ENCODE measurements around the gene TMEM163.

TMEM163 gene

DNA sequence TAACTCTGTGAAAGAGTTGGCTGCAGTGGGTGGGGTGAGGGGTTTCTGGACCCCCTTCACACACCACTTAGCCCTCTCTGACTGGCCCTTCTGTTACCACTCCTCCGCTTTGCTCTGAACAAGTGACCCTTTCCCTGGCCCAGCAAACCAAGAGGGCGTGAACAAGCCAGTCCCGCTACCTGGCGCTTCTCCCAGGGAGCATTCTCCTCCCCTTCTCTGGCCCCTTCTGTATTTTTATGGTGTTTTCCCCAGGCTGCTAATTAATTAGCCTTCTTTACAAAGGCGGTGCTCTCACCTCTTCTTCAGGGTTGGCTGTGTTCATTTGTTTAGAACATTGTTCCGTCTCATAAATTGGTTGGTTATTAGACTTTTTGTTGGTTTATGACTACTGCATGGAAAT is 284.8 kb downstream of the TMEM163 start:
- FAIRE-seq (no peak), DNase-seq (ENCODE audit: insufficient read length, low spot score) (no peak)
- TF ChIP-seq, protein P1, sequence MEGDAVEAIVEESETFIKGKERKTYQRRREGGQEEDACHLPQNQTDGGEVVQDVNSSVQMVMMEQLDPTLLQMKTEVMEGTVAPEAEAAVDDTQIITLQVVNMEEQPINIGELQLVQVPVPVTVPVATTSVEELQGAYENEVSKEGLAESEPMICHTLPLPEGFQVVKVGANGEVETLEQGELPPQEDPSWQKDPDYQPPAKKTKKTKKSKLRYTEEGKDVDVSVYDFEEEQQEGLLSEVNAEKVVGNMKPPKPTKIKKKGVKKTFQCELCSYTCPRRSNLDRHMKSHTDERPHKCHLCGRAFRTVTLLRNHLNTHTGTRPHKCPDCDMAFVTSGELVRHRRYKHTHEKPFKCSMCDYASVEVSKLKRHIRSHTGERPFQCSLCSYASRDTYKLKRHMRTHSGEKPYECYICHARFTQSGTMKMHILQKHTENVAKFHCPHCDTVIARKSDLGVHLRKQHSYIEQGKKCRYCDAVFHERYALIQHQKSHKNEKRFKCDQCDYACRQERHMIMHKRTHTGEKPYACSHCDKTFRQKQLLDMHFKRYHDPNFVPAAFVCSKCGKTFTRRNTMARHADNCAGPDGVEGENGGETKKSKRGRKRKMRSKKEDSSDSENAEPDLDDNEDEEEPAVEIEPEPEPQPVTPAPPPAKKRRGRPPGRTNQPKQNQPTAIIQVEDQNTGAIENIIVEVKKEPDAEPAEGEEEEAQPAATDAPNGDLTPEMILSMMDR (IDR thresholded peaks at IDR 0.05; ENCODE audit: insufficient read depth, missing control alignments) = no peak

DNA sequence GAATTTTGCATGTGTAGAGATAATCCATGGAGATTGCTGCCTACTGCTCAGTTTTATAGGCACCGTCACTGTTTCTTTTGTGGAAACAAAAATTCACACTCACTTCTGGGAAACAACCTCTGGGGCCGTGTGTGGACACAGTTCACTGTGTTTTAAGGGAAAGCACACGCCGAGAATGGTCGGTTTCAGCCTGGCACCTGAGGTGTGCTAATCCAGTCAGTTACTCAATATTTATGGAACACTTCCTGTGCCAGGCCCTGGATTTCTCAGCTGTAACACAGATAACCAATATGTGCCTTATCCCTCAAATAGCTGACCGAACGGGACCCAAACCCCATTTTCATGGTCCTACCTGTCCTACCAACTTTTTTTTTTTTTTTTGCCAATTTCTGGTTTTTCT is 285.3 kb downstream of the TMEM163 start:
- DNase-seq (ENCODE audit: insufficient read length, low spot score) (no peak), FAIRE-seq (no peak)
- TF ChIP-seq, protein P1 (IDR thresholded peaks at IDR 0.05; ENCODE audit: insufficient read depth, missing control alignments) = no peak

DNA sequence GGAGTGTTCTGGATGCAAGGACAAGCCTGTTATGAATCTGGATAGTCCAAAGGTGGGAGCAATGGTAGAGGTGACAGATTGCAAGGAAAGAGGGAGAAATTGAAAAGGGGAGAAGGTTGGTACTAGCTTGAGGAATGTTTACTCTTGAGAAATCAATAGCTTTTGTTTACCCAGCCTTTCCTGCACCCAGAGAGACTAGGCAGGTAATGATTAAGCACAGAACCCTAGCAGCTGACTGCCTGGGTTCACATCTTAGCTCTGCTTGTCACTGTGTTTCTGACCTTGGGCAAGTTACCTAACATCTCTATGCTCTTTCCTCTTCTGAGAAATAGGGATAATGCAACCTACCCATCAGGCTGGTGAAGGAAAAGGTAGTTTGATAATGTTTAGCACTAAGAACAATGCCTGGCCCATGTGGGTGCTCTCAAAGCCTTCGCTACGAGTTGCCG is 286.3 kb downstream of the TMEM163 start:
- TF ChIP-seq, protein P1 (IDR thresholded peaks at IDR 0.05; ENCODE audit: insufficient read depth, missing control alignments) = no peak
- DNase-seq (ENCODE audit: insufficient read length, low spot score) (no peak), FAIRE-seq (no peak)

DNA sequence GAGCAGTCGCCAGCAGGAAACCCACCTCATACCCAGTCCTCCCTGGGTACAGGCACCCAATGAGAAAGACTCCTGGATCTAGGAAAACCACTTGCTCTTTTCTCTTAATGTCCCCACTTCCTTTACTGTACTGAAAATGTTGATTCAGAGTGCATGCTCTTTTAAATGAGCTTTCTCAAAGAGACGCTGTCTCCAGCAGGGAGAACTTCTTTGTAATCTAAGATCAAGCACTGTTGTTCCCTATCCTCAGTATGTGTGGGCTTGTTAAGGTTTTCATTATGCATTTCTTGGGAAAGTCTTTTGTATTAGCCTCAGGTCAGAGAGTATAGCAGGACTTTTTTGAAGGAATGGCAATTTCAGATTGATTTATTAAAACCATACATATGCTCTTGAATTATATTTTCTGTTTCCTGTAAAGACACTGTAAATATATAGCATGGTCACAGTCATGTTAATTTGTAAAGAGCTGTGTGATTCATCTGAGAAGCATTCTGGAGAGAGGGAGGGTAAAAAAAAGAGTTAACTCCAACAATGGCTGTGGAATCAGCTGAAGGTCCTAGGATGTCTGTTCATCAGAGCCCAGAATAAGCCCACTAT is 286.9 kb downstream of the TMEM163 start:
- DNase-seq (ENCODE audit: insufficient read length, low spot score) = no peak
- FAIRE-seq = no peak
- TF ChIP-seq, protein P1 (IDR thresholded peaks at IDR 0.05; ENCODE audit: insufficient read depth, missing control alignments) = no peak

DNA sequence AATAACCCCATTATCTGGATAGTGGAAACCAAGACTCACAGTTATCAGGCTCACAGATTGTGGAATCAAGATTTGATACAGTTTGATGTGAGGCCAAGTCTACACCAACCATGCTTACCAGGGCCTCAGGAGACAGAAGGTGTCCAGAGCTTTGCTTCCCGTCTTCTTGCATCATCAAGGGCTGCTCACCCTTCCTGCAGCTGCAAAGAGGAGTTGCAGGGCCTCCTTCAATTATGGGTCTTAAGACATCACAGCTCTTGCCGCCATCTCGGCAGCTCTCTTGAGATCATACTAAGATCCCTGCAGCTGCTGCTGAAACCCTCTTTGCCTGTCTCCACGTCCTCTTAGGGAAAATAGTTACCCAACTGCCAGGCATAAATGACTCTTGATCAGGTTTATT is 288.9 kb downstream of the TMEM163 start:
- DNase-seq (ENCODE audit: insufficient read length, low spot score) (no peak), FAIRE-seq (no peak)
- TF ChIP-seq, protein P1 (IDR thresholded peaks at IDR 0.05; ENCODE audit: insufficient read depth, missing control alignments) = no peak

DNA sequence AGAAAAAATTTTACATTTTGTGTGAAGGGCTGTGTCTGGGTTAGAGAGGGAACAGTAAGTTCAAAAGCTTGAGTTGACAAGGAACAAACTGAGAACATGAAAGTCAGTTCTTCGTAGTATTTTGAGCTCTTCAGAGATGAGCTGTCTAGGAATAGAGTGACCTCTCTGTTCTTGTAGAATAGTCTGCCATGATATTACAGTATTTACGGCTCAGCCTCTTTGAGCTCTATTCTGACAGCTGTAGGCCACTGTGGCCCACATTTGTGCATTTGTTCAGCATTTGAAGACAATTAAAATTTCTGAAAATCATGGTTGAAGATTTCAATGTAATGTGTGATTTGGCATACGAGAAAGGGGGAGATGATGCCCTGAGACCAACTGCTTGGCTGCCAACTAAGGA is 292.1 kb downstream of the TMEM163 start:
- TF ChIP-seq, protein P1 (IDR thresholded peaks at IDR 0.05; ENCODE audit: insufficient read depth, missing control alignments) = no peak
- DNase-seq (ENCODE audit: insufficient read length, low spot score) (no peak), FAIRE-seq (no peak)

DNA sequence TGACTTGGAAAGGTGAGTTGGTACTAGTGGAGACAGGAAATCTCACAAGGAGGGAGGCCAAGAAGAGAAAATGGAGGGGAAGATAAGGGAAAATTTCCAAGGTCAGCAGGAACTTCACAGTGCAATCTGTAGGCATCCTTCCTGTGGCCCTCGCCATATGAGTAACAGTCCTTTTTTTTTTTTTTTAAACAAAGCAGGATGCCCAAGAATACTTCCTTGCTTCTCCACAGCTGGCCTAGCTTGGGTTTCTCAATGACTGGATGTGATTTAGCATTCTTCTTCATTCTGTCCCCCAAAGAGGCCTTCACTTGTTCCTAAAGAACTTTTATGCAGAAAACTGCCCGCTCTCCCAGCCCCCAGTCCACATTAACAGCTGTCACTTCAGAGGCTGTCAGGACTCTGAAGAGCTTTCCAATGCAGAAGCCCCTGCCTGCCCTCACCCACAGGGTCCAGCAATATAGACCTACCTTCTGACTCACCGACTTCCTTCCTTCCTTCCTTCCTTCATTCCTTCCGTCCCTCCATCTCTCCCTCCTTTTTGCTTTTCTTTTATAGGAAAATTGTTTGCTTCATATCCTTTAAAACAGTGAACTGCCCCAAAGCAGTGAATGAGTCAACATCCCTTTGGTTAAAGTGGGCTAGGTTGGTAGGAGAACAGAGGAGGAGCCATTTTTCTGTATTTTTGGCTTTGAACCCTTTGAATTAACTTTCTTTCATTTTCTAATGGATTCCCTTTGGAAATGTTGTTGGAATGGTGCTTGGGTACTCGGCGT is 292.9 kb downstream of the TMEM163 start:
- no peak for DNase-seq (ENCODE audit: insufficient read length, low spot score)
- FAIRE-seq = no peak
- TF ChIP-seq, protein P1 (IDR thresholded peaks at IDR 0.05; ENCODE audit: insufficient read depth, missing control alignments) = no peak

Measured in D721Med (cell line).